Measurements from ENCODE around the gene XKR7. TPM values are rescaled to one million over a fixed set of nuclear protein-coding genes. Genes with fewer than 3 reads are reported as not detected.
"Not testable (repeated sequence)": the region's sequence is repeated elsewhere in the genome, so short reads cannot be mapped to it uniquely, and the experiment has no call there.

The XKR7 gene
- total RNA-seq, 2 experiments from 2014 or later: 0.02 TPM; not detected in 1

DNA sequence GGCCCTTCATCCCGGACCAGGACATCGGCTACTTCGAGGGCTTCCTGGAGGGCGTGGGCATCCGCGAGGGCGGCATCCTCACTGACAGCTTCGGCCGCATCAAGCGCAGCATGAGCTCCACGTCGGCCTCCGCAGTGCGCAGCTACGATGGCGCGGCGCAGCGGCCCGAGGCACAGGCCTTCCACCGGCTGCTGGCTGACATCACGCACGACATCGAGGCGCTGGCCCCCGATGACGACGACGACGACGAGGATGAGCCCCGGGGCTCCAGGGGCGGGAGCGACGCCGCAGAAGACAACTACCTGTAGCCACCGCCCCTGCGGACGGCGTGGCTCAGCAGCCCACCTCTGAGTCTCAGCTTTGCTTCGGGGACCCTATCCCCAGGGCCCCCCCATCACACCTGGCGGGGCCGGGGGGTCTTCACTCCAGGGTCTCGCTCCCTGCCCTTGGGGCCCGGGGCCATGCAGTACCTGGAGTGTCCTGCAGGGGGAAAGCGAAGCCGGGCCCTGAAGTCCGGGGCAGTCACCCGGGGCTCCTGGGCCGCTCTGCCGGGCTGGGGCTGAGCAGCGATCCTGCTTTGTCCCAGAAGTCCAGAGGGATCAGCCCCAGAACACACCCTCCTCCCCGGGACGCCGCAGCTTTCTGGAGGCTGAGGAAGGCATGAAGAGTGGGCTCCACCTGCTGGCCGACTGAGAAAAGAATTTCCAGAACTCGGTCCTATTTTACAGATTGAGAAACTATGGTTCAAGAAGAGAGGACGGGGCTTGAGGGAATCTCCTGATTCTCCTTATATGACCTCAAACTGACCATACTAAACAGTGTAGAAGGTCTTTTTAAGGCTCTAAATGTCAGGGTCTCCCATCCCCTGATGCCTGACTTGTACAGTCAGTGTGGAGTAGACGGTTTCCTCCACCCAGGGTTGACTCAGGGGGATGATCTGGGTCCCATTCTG is 63.3 kb downstream of the XKR7 start:
- POLR2A ChIA-PET: no interaction called here
- CTCF ChIA-PET: interaction anchor here (0.5 to 3.1 kb wide), 31 partner anchors 9 to 664 kb away, joined by 3 to 17 read pairs (median 3); partner anchors contain the start of gene FOXS1

DNA sequence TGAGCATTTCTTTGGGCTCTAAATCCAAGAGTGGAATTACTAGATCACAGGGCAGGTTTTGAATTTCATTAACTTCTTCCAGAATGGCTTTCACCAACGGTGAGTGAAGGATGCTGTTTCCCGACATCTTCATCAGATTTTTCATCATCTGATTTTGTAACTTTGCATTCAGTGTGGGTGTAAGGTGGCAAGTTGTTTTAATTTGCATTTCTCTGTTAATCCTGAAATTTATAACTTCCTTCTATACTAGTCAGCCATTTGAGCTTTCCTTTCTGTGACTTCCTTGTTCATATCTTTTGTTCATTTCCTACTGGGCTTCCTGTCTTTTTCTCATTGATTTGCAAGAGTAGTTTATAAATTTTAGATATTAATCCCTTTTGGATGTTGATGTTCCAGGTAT is 65.4 kb downstream of the XKR7 start:
- CTCF ChIA-PET: no interaction called here
- POLR2A ChIA-PET: no interaction called here

DNA sequence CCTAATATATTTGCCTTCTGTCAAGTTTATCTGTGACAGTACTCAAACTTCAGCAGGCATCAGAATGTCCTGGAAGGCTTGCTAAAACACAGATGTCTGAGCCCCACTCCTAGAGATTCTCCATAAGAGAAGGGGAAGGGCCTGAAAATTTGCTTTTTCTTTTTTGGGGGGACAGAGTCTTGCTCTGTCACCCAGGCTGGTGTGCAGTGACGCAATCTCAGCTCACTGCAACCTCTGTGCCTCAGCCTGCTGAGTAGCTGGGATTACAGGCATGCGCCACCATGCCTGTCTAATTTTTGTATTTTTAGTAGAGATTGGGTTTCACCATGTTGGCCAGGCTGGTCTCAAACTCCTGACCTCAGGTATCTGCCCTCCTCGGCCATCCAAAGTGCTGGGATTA is 65.8 kb downstream of the XKR7 start:
- CTCF ChIA-PET, POLR2A ChIA-PET: not testable (repeated sequence)

DNA sequence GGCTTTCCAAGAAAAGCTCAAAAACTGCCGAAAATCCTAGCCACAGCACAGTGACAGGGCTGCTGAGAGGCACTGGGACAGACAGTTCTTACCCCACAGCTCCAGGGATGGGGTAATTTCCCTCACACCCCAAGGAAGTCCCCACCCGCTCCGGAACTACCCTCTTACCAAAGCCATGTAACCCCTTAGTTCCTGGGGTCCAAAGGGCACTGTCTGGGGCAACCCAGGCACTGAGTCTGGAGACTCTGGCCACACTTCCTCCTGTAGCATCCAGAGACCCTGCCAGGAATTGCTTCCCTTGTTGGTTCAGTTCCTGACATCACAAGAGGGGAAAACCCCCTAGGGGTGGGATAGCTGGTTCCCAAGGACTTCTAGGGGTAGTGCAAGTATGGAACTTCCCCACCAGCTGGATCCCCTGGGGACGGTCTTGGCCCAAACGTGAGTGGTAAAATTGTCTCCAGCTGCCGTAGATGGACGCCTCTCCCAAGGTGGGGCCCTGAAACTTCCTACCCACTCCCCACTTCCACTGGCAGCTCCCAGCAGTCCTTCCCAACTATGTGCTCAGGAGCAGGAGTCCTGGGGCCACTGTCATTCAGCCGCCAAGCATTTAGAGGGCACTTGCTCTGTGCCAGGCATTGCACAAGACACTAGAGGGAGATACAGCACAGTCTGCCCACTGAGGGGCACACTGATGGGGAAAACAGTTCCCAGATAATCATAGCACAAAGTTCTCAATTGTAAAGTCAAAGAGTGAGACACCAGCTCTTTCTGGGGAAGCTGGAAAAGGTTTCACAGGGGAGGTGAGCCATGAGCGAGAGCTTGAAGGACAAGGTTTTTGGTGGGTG is 66.9 kb downstream of the XKR7 start:
- CTCF ChIA-PET: interaction anchor here (0.8 to 1.4 kb wide), 2 partner anchors 46 to 54 kb away, joined by 3 read pairs; no protein-coding TSS in a partner anchor
- POLR2A ChIA-PET: no interaction called here

DNA sequence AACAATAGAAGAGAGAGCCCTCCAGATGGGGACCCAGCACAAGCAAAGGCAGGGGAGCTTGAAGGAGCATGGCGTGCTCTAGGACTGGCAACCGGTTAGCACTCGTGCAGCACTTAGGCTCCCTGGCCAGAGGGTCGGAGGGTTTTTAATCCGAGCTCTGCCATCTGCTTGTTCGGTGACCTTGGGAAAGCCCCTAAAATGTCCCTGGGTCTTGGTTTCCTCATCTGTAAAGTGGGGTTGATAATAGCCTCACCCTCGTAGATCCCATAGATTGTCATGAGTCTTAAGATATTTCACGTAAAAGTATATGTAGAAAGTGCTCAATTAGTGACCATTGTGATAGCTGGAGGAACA is 67.5 kb downstream of the XKR7 start:
- ChIA-PET CTCF (interaction anchor here (0.8 to 1.4 kb wide), 2 partner anchors 46 to 53 kb away, joined by 3 read pairs; no protein-coding TSS in a partner anchor), POLR2A (no interaction called here)

DNA sequence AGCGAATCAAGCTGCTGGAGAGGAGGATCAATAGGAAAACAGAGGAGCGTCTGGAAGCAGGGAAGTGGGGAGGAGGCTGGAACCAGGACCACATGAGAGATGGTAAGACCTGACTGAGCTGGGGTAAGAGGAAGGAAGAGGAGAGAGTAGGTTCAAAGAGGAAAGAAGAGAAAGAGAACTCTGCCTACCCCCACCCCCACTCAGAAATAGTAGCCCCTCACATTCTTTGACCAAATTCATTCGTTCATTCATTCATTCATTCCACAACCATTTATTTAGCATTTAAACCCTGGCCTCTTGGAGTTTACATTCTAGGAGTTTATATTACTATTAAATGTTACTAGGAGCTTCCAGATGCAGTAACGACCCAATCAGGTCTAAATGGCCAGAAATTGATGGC is 68.3 kb downstream of the XKR7 start:
- CTCF ChIA-PET: no interaction called here
- POLR2A ChIA-PET: no interaction called here

DNA sequence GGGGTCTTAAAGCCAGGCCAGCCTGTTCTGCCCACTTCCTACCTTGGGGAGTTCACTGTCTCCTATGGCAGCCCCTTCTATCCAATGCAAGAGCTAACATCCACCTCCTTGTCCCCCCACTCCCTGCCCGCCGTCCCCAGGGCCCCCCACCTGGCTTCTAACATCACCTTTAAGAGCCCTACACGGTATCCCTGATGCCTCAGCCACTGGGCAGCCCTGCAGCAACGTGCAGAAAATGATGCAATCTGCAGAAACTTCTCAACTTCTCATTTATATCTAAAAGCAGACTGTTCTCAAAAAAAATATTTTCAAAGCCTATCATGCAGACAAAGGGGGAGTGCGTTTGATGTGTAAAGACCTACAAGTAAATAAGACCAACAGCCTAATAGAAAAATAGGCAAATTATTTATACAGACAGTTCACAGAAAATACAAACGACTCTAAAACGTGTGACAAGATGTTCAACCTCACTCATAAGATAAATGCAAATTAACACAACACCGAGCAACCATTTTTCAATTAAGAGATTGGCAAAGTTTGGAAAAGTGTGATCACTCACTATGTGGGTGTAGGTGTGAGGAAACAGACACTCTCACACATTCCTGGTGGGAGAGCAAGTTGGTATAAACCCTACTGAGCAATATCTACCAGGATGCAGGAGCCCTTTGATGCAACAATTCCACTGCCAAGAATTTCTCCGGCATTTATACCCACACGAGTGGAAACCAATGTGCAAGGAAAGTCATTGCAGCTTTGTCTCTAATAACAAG is 69.0 kb downstream of the XKR7 start:
- ChIA-PET CTCF (no interaction called here), POLR2A (no interaction called here)

DNA sequence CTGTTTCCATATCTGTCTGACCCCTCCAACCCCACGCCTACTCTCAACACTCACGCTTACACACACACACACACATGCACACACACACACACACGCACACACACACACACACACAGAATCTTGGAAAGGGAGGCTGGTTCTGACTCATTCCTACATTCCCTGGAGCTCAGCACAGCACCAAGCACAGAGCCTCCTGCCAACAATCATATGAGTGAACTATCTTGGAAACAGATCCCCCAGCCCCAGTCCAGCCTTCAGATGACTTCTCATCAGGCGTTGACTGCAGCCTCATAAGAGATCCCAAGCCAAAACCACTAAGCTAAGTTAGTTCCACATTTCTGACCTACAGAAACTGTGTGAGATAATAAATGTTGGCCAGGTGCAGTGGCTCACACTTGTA is 70.0 kb downstream of the XKR7 start:
- CTCF ChIA-PET: interaction anchor here (1.1 kb wide), 1 partner anchor 9 kb away, joined by 4 read pairs; no protein-coding TSS in a partner anchor
- POLR2A ChIA-PET: interaction anchor here (0.6 kb wide), 1 partner anchor 488 kb away, joined by 4 read pairs; no protein-coding TSS in a partner anchor

DNA sequence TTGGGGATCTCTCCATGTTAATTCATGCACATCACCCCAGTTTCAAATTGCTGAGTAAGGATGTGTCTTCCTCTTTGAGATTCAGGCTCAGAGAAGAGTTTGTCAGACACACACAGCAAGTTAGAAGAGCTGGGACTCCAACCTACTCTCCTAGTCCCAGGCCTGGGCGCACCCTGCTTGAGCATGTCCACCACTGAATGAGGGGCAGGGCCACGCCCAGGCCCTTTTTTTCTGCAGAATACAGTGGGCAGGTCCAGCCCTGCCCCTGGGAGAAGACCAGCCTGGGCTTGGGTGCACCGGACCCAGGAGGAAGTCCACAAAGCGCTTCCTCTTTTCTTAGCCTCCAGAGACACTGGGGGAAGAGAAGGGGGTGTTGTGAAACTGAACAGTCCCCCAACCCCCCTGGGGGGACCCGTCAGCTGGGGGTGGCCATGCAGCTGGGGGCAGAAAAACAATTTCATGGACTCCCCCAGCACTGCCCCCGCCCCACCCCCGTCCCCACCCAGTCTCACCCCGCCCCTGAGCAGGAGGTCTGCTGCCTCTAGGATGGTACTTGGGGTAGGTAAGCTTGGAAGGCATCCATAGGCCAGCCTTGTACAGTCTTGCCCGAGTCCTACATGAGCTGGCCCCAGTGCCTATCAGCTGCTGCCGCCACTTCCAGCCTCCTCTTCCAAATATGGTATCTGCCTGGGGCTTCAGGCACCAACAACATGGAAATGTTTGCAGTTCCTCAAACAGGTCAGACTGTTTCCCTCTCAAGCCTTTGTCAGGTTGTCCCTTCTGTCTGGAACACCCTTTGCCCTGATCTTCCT is 72.4 kb downstream of the XKR7 start:
- ChIA-PET CTCF (interaction anchor here (1.9 to 2.7 kb wide), 2 partner anchors 8 to 11 kb away, joined by 4 to 8 read pairs; no protein-coding TSS in a partner anchor), POLR2A (no interaction called here)

DNA sequence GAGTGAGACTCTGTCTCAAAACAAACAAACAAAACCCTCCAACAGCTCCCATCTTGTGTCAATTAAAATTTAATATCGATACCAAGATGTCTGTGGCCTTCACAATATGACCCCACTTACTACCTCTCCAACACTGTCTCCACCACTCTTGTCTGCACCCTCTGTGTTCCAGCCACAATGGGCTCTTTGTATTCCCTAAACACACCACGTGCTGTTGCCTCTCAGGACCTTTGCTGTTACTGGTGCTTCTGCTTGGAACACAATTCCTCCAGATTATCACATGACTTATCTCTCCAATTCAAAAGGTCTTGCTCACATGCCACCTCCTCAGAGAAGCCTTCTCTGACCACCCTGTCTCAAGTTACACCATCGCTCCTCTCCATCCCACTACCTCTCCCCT is 78.0 kb downstream of the XKR7 start:
- ChIA-PET POLR2A (no interaction called here), CTCF (no interaction called here)

DNA sequence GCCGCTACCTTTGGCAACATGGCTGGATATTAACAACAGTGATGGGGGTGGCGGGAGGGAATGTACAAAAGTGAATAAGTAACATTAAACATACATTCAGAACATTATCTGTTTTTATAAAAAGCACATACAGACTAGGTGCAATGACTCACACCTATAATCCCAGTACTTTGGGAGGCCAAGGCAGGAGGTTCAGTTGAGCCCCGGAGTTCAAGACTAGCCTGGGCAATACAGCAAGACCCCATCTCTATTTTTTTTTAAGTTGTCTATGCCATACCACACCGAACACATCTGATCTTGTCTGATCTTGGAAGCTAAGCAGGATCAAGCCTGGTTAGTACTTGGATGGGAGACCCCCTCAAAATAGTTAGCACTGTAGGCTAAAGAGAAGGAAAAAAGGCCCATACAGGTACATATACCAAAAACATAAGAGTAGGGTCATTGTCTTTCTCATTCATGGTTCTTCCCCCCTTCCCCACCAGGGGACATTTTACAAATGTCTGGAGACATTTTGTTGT is 82.4 kb downstream of the XKR7 start:
- ChIA-PET CTCF (interaction anchor here (0.9 kb wide), 1 partner anchor 9 kb away, joined by 3 read pairs; no protein-coding TSS in a partner anchor), POLR2A (no interaction called here)

DNA sequence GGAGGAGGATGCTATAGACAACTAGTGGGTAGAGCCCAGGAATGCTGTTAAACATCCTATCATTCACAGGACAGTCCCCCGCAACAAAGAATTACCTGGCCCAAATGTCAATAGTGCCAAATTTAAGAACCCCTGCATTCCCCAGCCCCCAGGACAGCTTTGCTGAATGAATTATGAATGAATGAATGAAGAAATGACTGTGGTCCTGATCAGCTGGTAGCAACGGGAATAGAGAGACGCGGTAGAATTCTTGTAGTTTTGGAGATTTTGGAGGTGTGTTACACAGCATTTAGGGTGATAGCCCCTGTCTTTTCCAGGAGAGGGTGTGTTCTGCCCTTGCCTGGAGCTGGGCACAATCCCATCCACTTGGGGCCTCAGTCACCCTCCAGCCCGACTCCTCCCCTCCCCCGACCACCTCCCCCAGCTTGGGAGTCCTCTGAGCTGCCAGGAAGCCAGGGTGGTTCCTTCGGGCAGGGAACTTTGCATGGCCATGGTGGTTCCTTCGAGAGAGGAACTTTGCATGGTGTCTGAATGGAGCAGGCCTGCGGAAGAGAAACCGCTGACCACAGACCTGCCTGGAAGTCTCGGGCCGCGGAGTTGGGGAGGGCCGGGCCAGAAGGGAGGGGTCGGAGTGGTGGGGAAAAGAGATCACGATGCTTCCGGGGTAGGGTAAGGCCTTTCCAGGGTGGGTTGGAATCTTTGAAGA is 83.1 kb downstream of the XKR7 start:
- CTCF ChIA-PET: interaction anchor here (0.9 kb wide), 1 partner anchor 10 kb away, joined by 3 read pairs; no protein-coding TSS in a partner anchor
- POLR2A ChIA-PET: no interaction called here

DNA sequence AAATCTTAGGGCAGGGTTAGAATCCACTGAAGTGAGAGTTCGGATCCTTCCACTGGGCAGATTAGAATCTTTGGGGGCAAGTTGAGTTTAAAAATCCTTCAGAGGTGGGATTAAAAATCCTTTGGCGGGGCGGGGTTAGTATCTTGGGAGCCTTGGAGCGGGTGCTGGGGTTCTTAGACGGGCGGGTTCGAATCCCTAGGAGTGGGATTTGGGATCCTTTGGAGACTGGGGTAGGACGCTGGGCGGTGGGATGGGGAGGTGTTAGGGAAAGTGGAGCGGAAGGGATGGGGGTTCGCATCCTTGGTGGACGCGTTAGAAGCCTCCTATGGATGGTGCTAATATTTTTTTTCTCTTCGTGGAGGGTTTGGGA is 83.8 kb downstream of the XKR7 start:
- POLR2A ChIA-PET: no interaction called here
- CTCF ChIA-PET: no interaction called here

DNA sequence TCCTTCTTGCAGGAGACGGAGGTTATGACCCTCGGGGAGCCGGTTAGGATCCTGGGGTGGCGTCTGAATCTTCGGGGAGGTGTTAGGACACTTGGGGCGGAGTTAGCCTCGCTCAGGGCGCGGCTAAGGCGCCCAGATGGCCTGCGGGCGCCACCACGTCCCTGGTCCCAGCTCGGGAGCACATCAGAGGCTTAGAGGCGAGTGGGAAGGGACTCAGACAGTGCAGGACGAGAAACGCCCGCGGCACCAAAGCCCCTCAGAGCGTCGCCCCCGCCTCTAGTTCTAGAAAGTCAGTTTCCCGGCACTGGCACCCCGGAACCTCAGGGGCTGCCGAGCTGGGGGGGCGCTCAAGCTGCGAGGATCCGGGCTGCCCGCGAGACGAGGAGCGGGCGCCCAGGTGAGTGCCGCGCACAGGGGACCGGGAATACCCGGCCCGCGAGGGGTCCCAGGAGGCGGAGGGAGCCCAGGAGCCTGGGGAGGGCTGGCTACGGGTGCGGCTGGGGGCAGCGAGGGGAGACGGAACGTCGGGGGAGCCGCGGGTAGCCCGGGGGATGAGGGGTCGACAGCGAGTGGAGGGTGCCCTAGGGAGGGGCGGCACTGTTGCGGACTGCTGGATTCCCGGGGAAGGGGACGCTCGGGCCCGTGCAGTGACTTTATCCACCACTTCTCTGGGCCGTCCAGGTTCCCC is 84.3 kb downstream of the XKR7 start, which contains the start of gene HCK:
HCK (plus strand) TSS at position 153 of the 688 bp plus-strand sequence.
- ChIA-PET CTCF (no interaction called here), POLR2A (no interaction called here)

DNA sequence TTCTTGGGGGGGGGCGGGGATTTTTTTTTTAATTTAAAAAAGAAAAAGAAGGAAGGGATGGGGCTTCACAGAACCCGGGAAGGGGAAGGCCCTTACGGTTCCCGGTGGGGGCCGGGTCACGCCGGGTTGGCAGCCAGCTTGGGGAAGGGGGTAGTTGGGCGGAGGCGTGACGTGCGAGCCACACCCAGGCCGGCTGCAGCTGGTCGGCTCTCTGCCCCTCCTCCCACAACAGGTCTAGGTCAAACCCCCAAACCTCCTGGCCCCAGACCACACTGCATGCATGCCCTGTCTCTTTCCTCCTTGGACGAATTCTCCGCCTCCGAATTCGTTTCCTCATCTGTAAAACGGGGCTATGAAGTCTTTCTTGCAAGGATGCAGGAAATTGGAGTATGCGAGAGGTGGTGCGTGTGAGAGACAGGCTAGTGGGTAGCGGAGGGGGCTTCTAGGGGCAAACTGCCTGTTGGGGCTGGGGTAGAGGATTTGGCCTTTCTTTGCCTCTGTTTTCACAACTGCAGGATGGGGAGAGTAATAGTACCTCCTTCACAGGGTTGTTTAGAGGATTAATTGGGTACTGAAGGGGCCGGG is 84.9 kb downstream of the XKR7 start:
- ChIA-PET CTCF (no interaction called here), POLR2A (no interaction called here)
